ENCODE measurements around the gene P3H1.
"Not testable (repeated sequence)": the region's sequence is repeated elsewhere in the genome, so short reads cannot be mapped to it uniquely, and the experiment has no call there.

The P3H1 gene

GRCh38 chr1:42732126-42732680 lies 34.6 kb downstream of the P3H1 start:
- POLR2A ChIA-PET, result no interaction called here
- DNase-seq (ENCODE audit: extremely low spot score), result no peak
- CTCF ChIA-PET, result no interaction called here
- no peak for TF ChIP-seq ELF4 (IDR thresholded peaks at IDR 0.05)
- no peak for TF ChIP-seq SP1 (IDR thresholded peaks at IDR 0.05)
- no peak for TF ChIP-seq PKNOX1 (IDR thresholded peaks at IDR 0.05)
- TF ChIP-seq HDGF (IDR thresholded peaks at IDR 0.05; ENCODE audit: borderline replicate concordance), result no peak
- TF ChIP-seq ZNF384 (IDR thresholded peaks at IDR 0.05), result no peak
- no peak for TF ChIP-seq BHLHE40 (IDR thresholded peaks at IDR 0.05; ENCODE audit: borderline replicate concordance)
- no peak for TF ChIP-seq FOXA1 (IDR thresholded peaks at IDR 0.05)
- TF ChIP-seq SUZ12 (IDR thresholded peaks at IDR 0.05), result no peak
- TF ChIP-seq FOXM1 (IDR thresholded peaks at IDR 0.05; ENCODE audit: borderline replicate concordance), result no peak
- TF ChIP-seq CTBP1 (IDR thresholded peaks at IDR 0.05; ENCODE audit: borderline replicate concordance), result no peak
- no peak for TF ChIP-seq TARDBP (IDR thresholded peaks at IDR 0.05)
- TF ChIP-seq FOXK2 (IDR thresholded peaks at IDR 0.05), result no peak
- no peak for TF ChIP-seq LEF1 (IDR thresholded peaks at IDR 0.05; ENCODE audit: borderline replicate concordance)
- no peak for TF ChIP-seq NFRKB (IDR thresholded peaks at IDR 0.05)
- TF ChIP-seq L3MBTL2 (conservative IDR thresholded peaks at IDR 0.05), result no peak
- no peak for TF ChIP-seq ARNT (IDR thresholded peaks at IDR 0.05)

- ChIA-PET CTCF (interaction anchor here (1.1 kb wide), 1 partner anchor 10 kb away, joined by 3 read pairs; no protein-coding TSS in a partner anchor), POLR2A (interaction anchor here (0.8 kb wide), 1 partner anchor 35 kb away, joined by 3 read pairs; the partner anchor contains the start of genes C1orf50 and P3H1)
- DNase-seq (ENCODE audit: extremely low spot score), result no peak
- TF ChIP-seq BHLHE40 (IDR thresholded peaks at IDR 0.05; ENCODE audit: borderline replicate concordance), result no peak
- TF ChIP-seq ZNF384 (IDR thresholded peaks at IDR 0.05), result no peak
- TF ChIP-seq ARNT (IDR thresholded peaks at IDR 0.05), result no peak
- TF ChIP-seq NFRKB (IDR thresholded peaks at IDR 0.05), result no peak
- no peak for TF ChIP-seq FOXM1 (IDR thresholded peaks at IDR 0.05; ENCODE audit: borderline replicate concordance)
- no peak for TF ChIP-seq SP1 (IDR thresholded peaks at IDR 0.05)
- TF ChIP-seq SUZ12 (IDR thresholded peaks at IDR 0.05), result no peak
Measured at GRCh38 chr1:42731585-42731984, 35.2 kb downstream of the P3H1 start.

GRCh38 chr1:42730988-42731387 lies 35.8 kb downstream of the P3H1 start:
- TF ChIP-seq ZNF384 (IDR thresholded peaks at IDR 0.05) (no peak), SUZ12 (IDR thresholded peaks at IDR 0.05) (no peak), NFRKB (IDR thresholded peaks at IDR 0.05) (no peak), BHLHE40 (IDR thresholded peaks at IDR 0.05; ENCODE audit: borderline replicate concordance) (no peak), FOXK2 (IDR thresholded peaks at IDR 0.05) (no peak), LEF1 (IDR thresholded peaks at IDR 0.05; ENCODE audit: borderline replicate concordance) (no peak), FOXA1 (IDR thresholded peaks at IDR 0.05) (no peak), HDGF (IDR thresholded peaks at IDR 0.05; ENCODE audit: borderline replicate concordance) (no peak), PKNOX1 (IDR thresholded peaks at IDR 0.05) (no peak), ARNT (IDR thresholded peaks at IDR 0.05) (no peak), FOXM1 (IDR thresholded peaks at IDR 0.05; ENCODE audit: borderline replicate concordance) (no peak), SP1 (IDR thresholded peaks at IDR 0.05) (no peak), CTBP1 (IDR thresholded peaks at IDR 0.05; ENCODE audit: borderline replicate concordance) (no peak), L3MBTL2 (conservative IDR thresholded peaks at IDR 0.05) (no peak), ELF4 (IDR thresholded peaks at IDR 0.05) (no peak), TARDBP (IDR thresholded peaks at IDR 0.05) (no peak)
- ChIA-PET POLR2A (interaction anchor here (0.8 kb wide), 1 partner anchor 35 kb away, joined by 3 read pairs; the partner anchor contains the start of genes C1orf50 and P3H1), CTCF (interaction anchor here (1.1 kb wide), 1 partner anchor 11 kb away, joined by 3 read pairs; no protein-coding TSS in a partner anchor)
- no peak for DNase-seq (ENCODE audit: extremely low spot score)

GRCh38 chr1:42730002-42730401 lies 36.8 kb downstream of the P3H1 start:
- no peak for TF ChIP-seq ARNT (IDR thresholded peaks at IDR 0.05)
- no peak for TF ChIP-seq FOXA1 (IDR thresholded peaks at IDR 0.05)
- TF ChIP-seq NFRKB (IDR thresholded peaks at IDR 0.05), result no peak
- no peak for TF ChIP-seq SUZ12 (IDR thresholded peaks at IDR 0.05)
- TF ChIP-seq FOXM1 (IDR thresholded peaks at IDR 0.05; ENCODE audit: borderline replicate concordance), result no peak
- no peak for TF ChIP-seq ELF4 (IDR thresholded peaks at IDR 0.05)
- TF ChIP-seq ZNF384 (IDR thresholded peaks at IDR 0.05), result no peak
- TF ChIP-seq CTBP1 (IDR thresholded peaks at IDR 0.05; ENCODE audit: borderline replicate concordance), result no peak
- TF ChIP-seq LEF1 (IDR thresholded peaks at IDR 0.05; ENCODE audit: borderline replicate concordance), result no peak
- TF ChIP-seq SP1 (IDR thresholded peaks at IDR 0.05), result no peak
- TF ChIP-seq TARDBP (IDR thresholded peaks at IDR 0.05), result no peak
- TF ChIP-seq HDGF (IDR thresholded peaks at IDR 0.05; ENCODE audit: borderline replicate concordance), result no peak
- TF ChIP-seq BHLHE40 (IDR thresholded peaks at IDR 0.05; ENCODE audit: borderline replicate concordance), result no peak
- TF ChIP-seq FOXK2 (IDR thresholded peaks at IDR 0.05), result no peak
- TF ChIP-seq L3MBTL2 (conservative IDR thresholded peaks at IDR 0.05), result no peak
- no peak for TF ChIP-seq PKNOX1 (IDR thresholded peaks at IDR 0.05)
- CTCF ChIA-PET, result interaction anchor here (0.8 kb wide), 1 partner anchor 13 kb away, joined by 5 read pairs; no protein-coding TSS in a partner anchor
- POLR2A ChIA-PET, result no interaction called here
- DNase-seq (ENCODE audit: extremely low spot score), result peak; percentile 9

GRCh38 chr1:42725820-42726219 lies 41.0 kb downstream of the P3H1 start:
- DNase-seq (ENCODE audit: extremely low spot score); CTCF ChIA-PET; POLR2A ChIA-PET: not testable (repeated sequence)

GRCh38 chr1:42723511-42723910 lies 43.3 kb downstream of the P3H1 start:
- CTCF ChIA-PET, result no interaction called here
- POLR2A ChIA-PET, result interaction anchor here (1.3 kb wide), 1 partner anchor 41 kb away, joined by 3 read pairs; the partner anchor contains the start of gene YBX1

GRCh38 chr1:42722403-42722802 lies 44.4 kb downstream of the P3H1 start:
- POLR2A ChIA-PET, result interaction anchor here (1.3 kb wide), 1 partner anchor 40 kb away, joined by 3 read pairs; the partner anchor contains the start of gene YBX1
- DNase-seq (ENCODE audit: extremely low spot score); CTCF ChIA-PET: not testable (repeated sequence)

More at GRCh38 chr1:42723511-42723910, 43.3 kb downstream of the P3H1 start:
- TF ChIP-seq ARNT (IDR thresholded peaks at IDR 0.05) (no peak), TARDBP (IDR thresholded peaks at IDR 0.05) (no peak), FOXM1 (IDR thresholded peaks at IDR 0.05; ENCODE audit: borderline replicate concordance) (no peak), ELF4 (IDR thresholded peaks at IDR 0.05) (no peak), SP1 (IDR thresholded peaks at IDR 0.05) (no peak), L3MBTL2 (conservative IDR thresholded peaks at IDR 0.05) (no peak), ZNF384 (IDR thresholded peaks at IDR 0.05) (no peak)
- no peak for DNase-seq (ENCODE audit: extremely low spot score)

All from HEK293T (cell line).